C4-2B (cell line): ENCODE results near the gene CHCHD6.

Experiments used
- ZFX ChIP-seq: fragments of 450-650 bp; IDR thresholded peaks from 2 replicates; pipeline ENCODE4 v1.6.1; 2017
- TF ChIP-seq, protein P1 (sequence below): fragments of 450-650 bp; conservative IDR thresholded peaks from 2 replicates; pipeline ENCODE4 v1.5.1; 2017; ENCODE audit warnings: mild to moderate bottlenecking

GRCh38 chr3:126854666-126855065 lies 150.6 kb downstream of the CHCHD6 start:
- TF ChIP-seq, protein P1, sequence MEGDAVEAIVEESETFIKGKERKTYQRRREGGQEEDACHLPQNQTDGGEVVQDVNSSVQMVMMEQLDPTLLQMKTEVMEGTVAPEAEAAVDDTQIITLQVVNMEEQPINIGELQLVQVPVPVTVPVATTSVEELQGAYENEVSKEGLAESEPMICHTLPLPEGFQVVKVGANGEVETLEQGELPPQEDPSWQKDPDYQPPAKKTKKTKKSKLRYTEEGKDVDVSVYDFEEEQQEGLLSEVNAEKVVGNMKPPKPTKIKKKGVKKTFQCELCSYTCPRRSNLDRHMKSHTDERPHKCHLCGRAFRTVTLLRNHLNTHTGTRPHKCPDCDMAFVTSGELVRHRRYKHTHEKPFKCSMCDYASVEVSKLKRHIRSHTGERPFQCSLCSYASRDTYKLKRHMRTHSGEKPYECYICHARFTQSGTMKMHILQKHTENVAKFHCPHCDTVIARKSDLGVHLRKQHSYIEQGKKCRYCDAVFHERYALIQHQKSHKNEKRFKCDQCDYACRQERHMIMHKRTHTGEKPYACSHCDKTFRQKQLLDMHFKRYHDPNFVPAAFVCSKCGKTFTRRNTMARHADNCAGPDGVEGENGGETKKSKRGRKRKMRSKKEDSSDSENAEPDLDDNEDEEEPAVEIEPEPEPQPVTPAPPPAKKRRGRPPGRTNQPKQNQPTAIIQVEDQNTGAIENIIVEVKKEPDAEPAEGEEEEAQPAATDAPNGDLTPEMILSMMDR, result no peak
- TF ChIP-seq ZFX, result no peak
